ENCODE measurements around the gene GDAP1L1. TPM values are rescaled to one million over a fixed set of nuclear protein-coding genes. Genes with fewer than 3 reads are reported as not detected.

The GDAP1L1 gene
- total and polyA plus RNA-seq, 2 donors (not counting 3 experiments of a cell fraction or from before 2014, with no cell fraction given) = not detected

DNA sequence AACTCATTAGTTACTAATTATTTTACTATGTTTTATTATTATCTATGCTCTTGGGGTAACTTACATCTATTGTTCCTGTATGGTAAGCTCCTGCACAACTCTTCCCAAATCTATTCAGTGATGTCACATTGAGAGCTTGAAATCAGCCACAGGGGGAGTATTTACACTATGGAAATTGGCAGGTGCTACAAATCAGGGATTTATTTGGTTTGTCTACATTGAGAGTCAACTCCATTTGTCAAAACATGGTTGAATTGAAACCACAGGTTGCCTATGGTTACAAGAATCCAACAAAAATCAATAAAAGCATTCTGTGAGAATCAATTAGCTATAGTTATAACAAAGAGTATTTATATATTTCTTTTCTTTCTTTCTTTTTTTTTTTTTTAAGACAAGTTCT, 67.8 kb downstream of the GDAP1L1 start:
- no TSS peak for BruUV-seq (replicated peaks)
- POLR2A ChIA-PET = no interaction called here
- Histone ChIP-seq H3K79me2 (ENCODE audit: control insufficient read depth, insufficient read depth, low read length) (peaks cover 2% of the 10 kb centered on the region), H3K4me1 (ENCODE audit: control insufficient read depth, extremely low read depth, insufficient read depth, low read length) (peaks cover 7% of the 10 kb centered on the region), H3K9ac (replicated peaks; ENCODE audit: extremely low read depth, insufficient read depth, low read length) (no peak overlapping the region), H3K4me3 (replicated peaks in 1 of 3; ENCODE audit: insufficient read depth in 1 of 3, low read depth in 1 of 3, low read length in 3 of 3) (no peak overlapping the region), H3K9me3 (replicated peaks; ENCODE audit: control insufficient read depth, insufficient read depth, low read length) (no peaks in the 10 kb centered on the region), H3K27me3 (ENCODE audit: control insufficient read depth in 2 of 2, insufficient read depth in 2 of 2, low read length in 2 of 2) (peaks cover 0 to 3% of the 10 kb centered on the region in 2 experiments), H2AFZ (ENCODE audit: low read depth, low read length) (no peak overlapping the region), H3K4me2 (ENCODE audit: insufficient read depth, low read length) (no peak overlapping the region), H3K36me3 (ENCODE audit: control insufficient read depth in 2 of 2, extremely low read depth in 1 of 2, insufficient read depth in 2 of 2, low read length in 2 of 2) (no peaks in the 10 kb centered on the region), H3K27ac (ENCODE audit: insufficient read depth, low read depth, low read length) (no peak overlapping the region), H3K9me1 (replicated peaks; ENCODE audit: control insufficient read depth, extremely low read depth, insufficient read depth, low read length) (no peaks in the 10 kb centered on the region), H4K20me1 (replicated peaks; ENCODE audit: control insufficient read depth, extremely low read depth, insufficient read depth, low read length) (no peaks in the 10 kb centered on the region)
- dilution Hi-C loops (cut with MboI; ENCODE audit: extremely low pct_ligation_motif_present, low sequenced_read_pairs) (no loop called here), intact Hi-C loops (cut with micrococcal nuclease) (no loop called here)
- no peak for DNase-seq (ENCODE audit: low read depth, low spot score)
- CTCF ChIA-PET = interaction anchor here (0.9 to 7.3 kb wide), 2 partner anchors 68 to 99 kb away, joined by 3 to 199 read pairs; no protein-coding TSS in a partner anchor
- FAIRE-seq = no peak
- TF ChIP-seq MYC (IDR thresholded peaks at IDR 0.05; ENCODE audit: low read depth, low read length) = no peak
- TF ChIP-seq JUN (IDR thresholded peaks at IDR 0.05; ENCODE audit: borderline replicate concordance, insufficient read depth, insufficient read length, low read depth) = no peak
- no peak for TF ChIP-seq EZH2 (IDR thresholded peaks at IDR 0.05; ENCODE audit: borderline replicate concordance, low read depth, low read length, severe bottlenecking)
- no peak for TF ChIP-seq FOS (IDR thresholded peaks at IDR 0.05; ENCODE audit: borderline replicate concordance, insufficient read depth, low read length)
- TF ChIP-seq, protein P1, sequence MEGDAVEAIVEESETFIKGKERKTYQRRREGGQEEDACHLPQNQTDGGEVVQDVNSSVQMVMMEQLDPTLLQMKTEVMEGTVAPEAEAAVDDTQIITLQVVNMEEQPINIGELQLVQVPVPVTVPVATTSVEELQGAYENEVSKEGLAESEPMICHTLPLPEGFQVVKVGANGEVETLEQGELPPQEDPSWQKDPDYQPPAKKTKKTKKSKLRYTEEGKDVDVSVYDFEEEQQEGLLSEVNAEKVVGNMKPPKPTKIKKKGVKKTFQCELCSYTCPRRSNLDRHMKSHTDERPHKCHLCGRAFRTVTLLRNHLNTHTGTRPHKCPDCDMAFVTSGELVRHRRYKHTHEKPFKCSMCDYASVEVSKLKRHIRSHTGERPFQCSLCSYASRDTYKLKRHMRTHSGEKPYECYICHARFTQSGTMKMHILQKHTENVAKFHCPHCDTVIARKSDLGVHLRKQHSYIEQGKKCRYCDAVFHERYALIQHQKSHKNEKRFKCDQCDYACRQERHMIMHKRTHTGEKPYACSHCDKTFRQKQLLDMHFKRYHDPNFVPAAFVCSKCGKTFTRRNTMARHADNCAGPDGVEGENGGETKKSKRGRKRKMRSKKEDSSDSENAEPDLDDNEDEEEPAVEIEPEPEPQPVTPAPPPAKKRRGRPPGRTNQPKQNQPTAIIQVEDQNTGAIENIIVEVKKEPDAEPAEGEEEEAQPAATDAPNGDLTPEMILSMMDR (IDR thresholded peaks at IDR 0.05; ENCODE audit: extremely low read depth in 1 of 2, insufficient read depth in 1 of 2, low read depth in 1 of 2, low read length in 2 of 2) = no peak
- TF ChIP-seq POLR2A (IDR thresholded peaks at IDR 0.05; ENCODE audit: low read depth, low read length) = no peak
- no peak for TF ChIP-seq GATA2 (IDR thresholded peaks at IDR 0.05; ENCODE audit: insufficient read depth, insufficient read length, low read depth, low read length)
- TF ChIP-seq POLR2AphosphoS5 (IDR thresholded peaks at IDR 0.05; ENCODE audit: insufficient read depth, low read depth, low read length) = no peak
- TF ChIP-seq, protein P2, sequence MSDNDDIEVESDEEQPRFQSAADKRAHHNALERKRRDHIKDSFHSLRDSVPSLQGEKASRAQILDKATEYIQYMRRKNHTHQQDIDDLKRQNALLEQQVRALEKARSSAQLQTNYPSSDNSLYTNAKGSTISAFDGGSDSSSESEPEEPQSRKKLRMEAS (IDR thresholded peaks at IDR 0.05; ENCODE audit: insufficient read depth, insufficient read length) = no peak
